Measurements from ENCODE around the gene CEP170B. TPM values are rescaled to one million over a fixed set of nuclear protein-coding genes. Genes with fewer than 3 reads are reported as not detected.

The CEP170B gene
- total RNA-seq, 4 donors from 2014 or later = 42.1 to 112 (median 83.8) TPM

GRCh38 chr14:104892531-104893434 lies 27.7 kb downstream of the CEP170B start:
- no peak for TF ChIP-seq POLR2A (IDR thresholded peaks at IDR 0.05)
- TF ChIP-seq CTCF (IDR thresholded peaks at IDR 0.05) = no peak
- Histone ChIP-seq H3K4me3 (no peak overlapping the region), H3K27me3 (no peaks in the 10 kb centered on the region), H3K27ac (peak overlapping the region in 1 of 4 donors; percentile 9), H3K9me3 (no peaks in the 10 kb centered on the region), H3K36me3 (peaks cover 0 to 34% (median 0%) of the 10 kb centered on the region in 3 donors), H3K4me1 (peaks cover 0 to 10% (median 0%) of the 10 kb centered on the region in 4 donors)
- DNase-seq = peak in 1 of 3 donors; percentile 41

GRCh38 chr14:104893435-104894207 lies 28.6 kb downstream of the CEP170B start:
- H3K9me3 ChIP-seq = no peaks in the 10 kb centered on the region
- no peak overlapping the region for H3K4me3 ChIP-seq
- TF ChIP-seq POLR2A (IDR thresholded peaks at IDR 0.05) = no peak
- no peak for TF ChIP-seq CTCF (IDR thresholded peaks at IDR 0.05)
- peaks cover 0 to 25% (median 0%) of the 10 kb centered on the region in 3 donors for H3K36me3 ChIP-seq
- H3K4me1 ChIP-seq = peaks cover 0 to 10% (median 0%) of the 10 kb centered on the region in 4 donors
- H3K27me3 ChIP-seq = no peaks in the 10 kb centered on the region
- peak overlapping the region in 2 of 4 donors; percentile 9 to 56 for H3K27ac ChIP-seq
- peak in 2 of 3 donors; percentile 74 to 81 for DNase-seq

DNA sequence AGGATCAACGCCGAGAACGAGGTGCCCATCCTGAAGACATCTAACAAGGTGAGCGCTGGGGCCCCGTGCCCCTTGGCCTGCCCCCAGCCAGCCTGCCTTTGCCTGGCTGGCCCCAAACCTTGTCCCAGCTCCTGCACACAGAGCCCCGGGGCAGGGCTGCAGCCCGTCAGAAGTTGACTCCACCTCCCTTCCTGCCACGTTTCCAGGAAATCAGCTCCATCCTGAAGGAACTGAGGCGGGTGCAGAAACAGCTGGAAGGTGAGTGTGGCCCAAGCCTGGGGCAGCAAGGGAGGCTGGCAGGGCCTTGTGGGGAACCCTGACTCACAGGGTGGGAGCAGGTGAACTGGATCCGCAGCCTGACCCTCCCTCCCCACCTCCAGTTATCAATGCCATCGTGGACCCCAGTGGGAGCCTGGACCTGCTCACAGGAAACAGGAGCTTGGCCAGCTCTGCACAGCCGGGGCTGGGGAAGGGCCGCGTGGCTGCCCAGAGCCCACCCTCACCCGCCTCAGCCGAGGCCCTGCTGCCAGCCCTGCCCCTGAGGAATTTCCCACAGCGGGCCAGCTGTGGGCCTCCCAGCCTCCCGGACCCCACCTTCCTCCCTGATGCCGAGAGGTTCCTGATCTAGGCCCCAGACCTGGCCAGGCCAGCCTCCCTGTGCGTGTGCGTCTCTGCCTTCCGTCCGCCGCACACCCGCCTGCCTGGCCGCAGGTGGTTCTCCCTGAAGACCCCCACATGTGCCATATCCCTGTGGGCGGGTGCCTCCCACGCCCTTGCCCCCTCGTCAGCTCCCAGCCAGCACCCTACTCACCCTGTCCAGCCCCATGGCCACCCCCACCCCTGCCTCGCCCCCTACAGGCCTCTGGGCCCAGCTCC lies 29.5 kb downstream of the CEP170B start:
- no peak overlapping the region for H3K4me3 ChIP-seq
- H3K36me3 ChIP-seq = peaks cover 0 to 17% (median 0%) of the 10 kb centered on the region in 3 donors
- peaks cover 0 to 10% (median 0%) of the 10 kb centered on the region in 4 donors for H3K4me1 ChIP-seq
- no peak for TF ChIP-seq CTCF (IDR thresholded peaks at IDR 0.05)
- no peak overlapping the region for H3K27ac ChIP-seq
- no peaks in the 10 kb centered on the region for H3K9me3 ChIP-seq
- DNase-seq = peak in 1 of 3 donors; percentile 48
- no peaks in the 10 kb centered on the region for H3K27me3 ChIP-seq

GRCh38 chr14:104895207-104895785 lies 30.2 kb downstream of the CEP170B start:
- Histone ChIP-seq H3K4me3 (no peak overlapping the region), H3K4me1 (peaks cover 0 to 10% (median 0%) of the 10 kb centered on the region in 4 donors), H3K27ac (no peak overlapping the region), H3K9me3 (no peaks in the 10 kb centered on the region), H3K27me3 (no peaks in the 10 kb centered on the region), H3K36me3 (peaks cover 0 to 16% (median 0%) of the 10 kb centered on the region in 3 donors)
- DNase-seq = peak in 1 of 3 donors; percentile 40
- TF ChIP-seq POLR2A (IDR thresholded peaks at IDR 0.05) = no peak
- no peak for TF ChIP-seq CTCF (IDR thresholded peaks at IDR 0.05)
